Medulla oblongata (tissue), 1 donor: ENCODE data around the gene KLHL17.

Experiments
- DNase-seq: peaks from one replicate; pipeline ENCODE4 v3.0.0-alpha.2; 2015; ENCODE audit errors: extremely low spot score

KLHL17 gene

GRCh38 chr1:960363-961131, at the start of gene KLHL17:
TSS of gene KLHL17 (plus strand) at chr1:960584. CDS start at chr1:960694, 110 bp downstream.
- peak; percentile 57 for DNase-seq

GRCh38 chr1:910881-911721, 49.3 kb upstream of the KLHL17 start:
- DNase-seq = no peak

- DNase-seq = no peak
These were observed 48.3 kb upstream of the KLHL17 start for GRCh38 chr1:911875-912739.

- DNase-seq = no peak
These were observed 47.6 kb upstream of the KLHL17 start for GRCh38 chr1:912740-913301.

- no peak for DNase-seq
These were observed 46.8 kb upstream of the KLHL17 start for GRCh38 chr1:913491-914130.

- DNase-seq = no peak
These were observed 46.1 kb upstream of the KLHL17 start for GRCh38 chr1:914131-914890.

- no peak for DNase-seq
These were observed 45.5 kb upstream of the KLHL17 start for GRCh38 chr1:914891-915280.

- DNase-seq = no peak
These were observed 44.9 kb upstream of the KLHL17 start for GRCh38 chr1:915295-916172.

GRCh38 chr1:916173-917075, 44.0 kb upstream of the KLHL17 start:
- DNase-seq = no peak

- no peak for DNase-seq
These were observed 43.3 kb upstream of the KLHL17 start for GRCh38 chr1:917076-917459.

- no peak for DNase-seq
These were observed 42.8 kb upstream of the KLHL17 start for GRCh38 chr1:917466-918091.

- DNase-seq = no peak
These were observed 42.0 kb upstream of the KLHL17 start for GRCh38 chr1:918353-918752.

- no peak for DNase-seq
These were observed 41.5 kb upstream of the KLHL17 start for GRCh38 chr1:918843-919242.

- no peak for DNase-seq
These were observed 41.0 kb upstream of the KLHL17 start for GRCh38 chr1:919271-919872.

GRCh38 chr1:920010-920409, 40.4 kb upstream of the KLHL17 start:
- DNase-seq = no peak

- no peak for DNase-seq
These were observed 39.9 kb upstream of the KLHL17 start for GRCh38 chr1:920521-920920.

- peak; percentile 82 for DNase-seq
These were observed 39.2 kb upstream of the KLHL17 start for GRCh38 chr1:921011-921837.
